Cerebellar nuclear complex (tissue), 1 donor: ENCODE data around the gene JAM3.
"Not testable (repeated sequence)": the region's sequence is repeated elsewhere in the genome, so short reads cannot be mapped to it uniquely, and the experiment has no call there.

Experiments used
- DNase-seq, 2 experiments: peaks; one replicate each; lab custom pipeline; 2025; lab: John Stamatoyannopoulos, UW

JAM3 gene

DNA sequence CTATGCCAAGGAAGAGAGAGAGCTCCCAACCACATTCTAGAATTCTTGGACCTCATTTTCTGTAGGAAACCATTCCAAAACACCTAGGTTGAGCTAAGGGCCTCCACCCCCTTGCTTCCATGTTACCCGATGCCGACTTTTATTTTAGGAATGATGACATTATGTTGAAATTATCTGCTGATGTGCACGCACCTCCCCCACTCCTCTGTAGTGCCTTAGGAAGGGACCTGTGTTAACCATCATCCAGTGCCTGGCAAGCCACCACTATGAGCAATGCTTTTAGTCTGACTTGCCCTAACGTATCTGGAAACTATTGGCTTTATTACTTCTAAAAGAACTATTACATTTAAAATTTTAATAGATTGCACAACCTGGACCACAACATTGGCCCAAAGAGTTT, 112.8 kb downstream of the JAM3 start:
- DNase-seq: no peak

- not testable (repeated sequence) for DNase-seq
These were observed 119.2 kb downstream of the JAM3 start for GRCh38 chr11:134188092-134188491.

DNA sequence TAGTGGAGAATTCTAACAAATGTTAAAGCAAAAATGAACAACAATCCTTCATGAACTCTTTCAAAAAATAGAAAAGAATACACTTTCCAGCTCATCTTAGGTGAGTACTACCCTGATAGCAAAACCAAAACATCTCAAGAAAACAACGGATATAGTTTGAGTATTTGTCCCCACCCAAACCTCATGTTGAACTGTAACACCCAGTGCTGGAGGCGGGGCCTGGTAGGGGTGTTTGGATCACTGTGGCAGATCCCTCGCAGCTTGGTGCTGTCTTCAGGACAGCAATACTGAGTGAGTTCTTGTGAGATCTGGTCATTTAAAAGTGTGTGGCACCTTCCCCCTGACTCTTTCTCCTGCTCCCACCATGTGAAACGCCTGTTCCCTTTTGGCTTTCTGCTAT, 127.9 kb downstream of the JAM3 start:
- DNase-seq: no peak

DNA sequence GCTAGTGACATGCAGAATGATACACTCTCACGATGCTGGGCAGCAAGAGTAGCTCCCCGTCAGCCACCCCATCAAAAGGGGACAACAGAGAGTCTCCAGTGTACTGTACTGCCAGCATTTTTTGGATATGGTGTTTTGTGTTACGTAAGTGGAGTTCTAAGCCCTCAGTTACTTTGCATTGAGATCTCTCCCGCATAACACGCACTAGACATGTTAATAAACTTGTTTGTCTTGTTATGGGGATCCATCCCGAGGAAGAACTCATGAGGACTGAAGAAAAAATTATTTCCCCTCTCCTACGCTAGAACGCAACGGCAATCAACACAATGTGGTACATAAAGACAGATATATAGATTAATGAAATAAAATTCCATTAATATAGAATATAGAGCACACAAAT, 130.7 kb downstream of the JAM3 start:
- DNase-seq: no peak

DNA sequence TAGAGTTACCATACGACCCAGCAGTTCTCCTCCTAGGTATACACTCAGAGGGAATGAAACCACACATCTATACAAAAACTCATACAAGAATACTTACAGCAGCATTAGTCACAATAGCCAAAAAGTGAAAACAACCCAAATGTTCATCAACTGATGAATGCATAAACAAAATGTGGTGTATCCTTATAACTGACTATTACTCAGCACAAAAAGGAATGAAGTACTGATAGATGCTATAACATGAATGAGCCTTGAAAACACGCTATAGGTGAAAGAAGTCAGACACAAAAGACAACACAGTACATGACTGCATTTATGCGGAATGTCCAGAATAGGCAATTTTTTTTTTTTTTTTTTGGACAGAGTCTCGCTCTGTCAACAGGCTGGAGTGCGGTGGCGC, 131.8 kb downstream of the JAM3 start:
- DNase-seq: no peak
